DMS53 (cell line): ENCODE results near the gene FGD5.

Source experiments
- DNase-seq: peaks from one replicate; lab custom pipeline; 2025; lab: John Stamatoyannopoulos, UW

The FGD5 gene

GRCh38 chr3:14852058-14852594 is 33.4 kb downstream of the FGD5 start:
- no peak for DNase-seq

GRCh38 chr3:14852717-14853116 is 34.0 kb downstream of the FGD5 start:
- no peak for DNase-seq

GRCh38 chr3:14853271-14853951 is 34.6 kb downstream of the FGD5 start:
- DNase-seq, result no peak

GRCh38 chr3:14857506-14857905 is 38.7 kb downstream of the FGD5 start:
- no peak for DNase-seq

GRCh38 chr3:14858105-14858504 is 39.3 kb downstream of the FGD5 start:
- DNase-seq, result no peak

- DNase-seq, result no peak
Observed at GRCh38 chr3:14859880-14860279, 41.1 kb downstream of the FGD5 start.

GRCh38 chr3:14861031-14861430 is 42.3 kb downstream of the FGD5 start:
- DNase-seq, result no peak

- DNase-seq, result no peak
Observed at GRCh38 chr3:14861446-14862302, 42.9 kb downstream of the FGD5 start.

- DNase-seq, result no peak
Observed at GRCh38 chr3:14862303-14862660, 43.5 kb downstream of the FGD5 start.

- no peak for DNase-seq
Observed at GRCh38 chr3:14862661-14863230, 44.0 kb downstream of the FGD5 start.

- DNase-seq, result no peak
Observed at GRCh38 chr3:14863333-14864100, 44.8 kb downstream of the FGD5 start.

- no peak for DNase-seq
Observed at GRCh38 chr3:14864131-14864530, 45.4 kb downstream of the FGD5 start.

GRCh38 chr3:14866627-14867026 is 47.9 kb downstream of the FGD5 start:
- no peak for DNase-seq

GRCh38 chr3:14867936-14868570 is 49.3 kb downstream of the FGD5 start:
- DNase-seq, result no peak

GRCh38 chr3:14869917-14870782 is 51.4 kb downstream of the FGD5 start:
- no peak for DNase-seq

GRCh38 chr3:14870783-14871060 is 52.0 kb downstream of the FGD5 start:
- DNase-seq, result no peak

GRCh38 chr3:14871456-14872200 is 52.9 kb downstream of the FGD5 start:
- no peak for DNase-seq

GRCh38 chr3:14872706-14873105 is 53.9 kb downstream of the FGD5 start:
- no peak for DNase-seq

GRCh38 chr3:14874784-14875183 is 56.0 kb downstream of the FGD5 start:
- no peak for DNase-seq
